Panc1 (cell line): ENCODE measurements around the gene MYBPC3.

ENCODE experiments used
- POLR2AphosphoS5 ChIP-seq: IDR thresholded peaks from 2 replicates; pipeline ENCODE4 v1.6.1; 2012; ENCODE audit warnings: mild to moderate bottlenecking, low read depth, low read length, moderate library complexity
- SIN3A ChIP-seq: IDR thresholded peaks from 2 replicates; pipeline ENCODE4 v1.6.1; 2012; ENCODE audit warnings: low read depth, mild to moderate bottlenecking, low read length, moderate library complexity, borderline replicate concordance; ENCODE audit not compliant: insufficient read depth
- TF ChIP-seq, protein P1 (sequence below): fragments of 450-650 bp; IDR thresholded peaks from 2 replicates; pipeline ENCODE4 v1.5.1; 2017; ENCODE audit warnings: mild to moderate bottlenecking
- TF ChIP-seq, protein P2 (sequence below), 2 experiments: IDR thresholded peaks; 2 replicates each; pipeline ENCODE4 v1.6.1; 2011 to 2012; ENCODE audit warnings: low read depth in 2 of 2, control low read depth in 1 of 2, low read length in 1 of 2, mild to moderate bottlenecking in 1 of 2, moderate library complexity in 1 of 2; ENCODE audit not compliant: insufficient read depth in 1 of 2

DNA sequence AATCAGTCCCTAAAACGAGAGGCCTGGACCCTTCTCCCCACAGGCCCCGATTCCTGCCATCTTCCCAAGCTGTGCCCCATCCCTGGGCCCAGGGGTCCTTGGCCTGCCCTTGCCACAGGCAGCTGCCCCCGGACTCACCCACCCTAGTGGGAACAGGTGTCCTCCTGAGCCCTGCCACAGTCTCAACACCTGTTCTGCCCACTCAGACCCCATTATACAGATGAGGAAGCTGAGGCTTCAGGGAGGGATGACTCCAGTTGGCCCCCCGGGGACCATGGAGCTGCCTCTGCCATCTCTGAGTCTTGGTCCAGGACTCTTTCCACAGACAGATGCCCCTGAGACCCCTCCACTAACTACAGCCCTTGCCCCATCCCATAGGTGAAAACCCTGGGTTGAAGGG is 15.9 kb downstream of the MYBPC3 start:
- TF ChIP-seq, protein P1, sequence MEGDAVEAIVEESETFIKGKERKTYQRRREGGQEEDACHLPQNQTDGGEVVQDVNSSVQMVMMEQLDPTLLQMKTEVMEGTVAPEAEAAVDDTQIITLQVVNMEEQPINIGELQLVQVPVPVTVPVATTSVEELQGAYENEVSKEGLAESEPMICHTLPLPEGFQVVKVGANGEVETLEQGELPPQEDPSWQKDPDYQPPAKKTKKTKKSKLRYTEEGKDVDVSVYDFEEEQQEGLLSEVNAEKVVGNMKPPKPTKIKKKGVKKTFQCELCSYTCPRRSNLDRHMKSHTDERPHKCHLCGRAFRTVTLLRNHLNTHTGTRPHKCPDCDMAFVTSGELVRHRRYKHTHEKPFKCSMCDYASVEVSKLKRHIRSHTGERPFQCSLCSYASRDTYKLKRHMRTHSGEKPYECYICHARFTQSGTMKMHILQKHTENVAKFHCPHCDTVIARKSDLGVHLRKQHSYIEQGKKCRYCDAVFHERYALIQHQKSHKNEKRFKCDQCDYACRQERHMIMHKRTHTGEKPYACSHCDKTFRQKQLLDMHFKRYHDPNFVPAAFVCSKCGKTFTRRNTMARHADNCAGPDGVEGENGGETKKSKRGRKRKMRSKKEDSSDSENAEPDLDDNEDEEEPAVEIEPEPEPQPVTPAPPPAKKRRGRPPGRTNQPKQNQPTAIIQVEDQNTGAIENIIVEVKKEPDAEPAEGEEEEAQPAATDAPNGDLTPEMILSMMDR: no peak
- TF ChIP-seq SIN3A: no peak
- no peak for TF ChIP-seq POLR2AphosphoS5
- TF ChIP-seq, protein P2, sequence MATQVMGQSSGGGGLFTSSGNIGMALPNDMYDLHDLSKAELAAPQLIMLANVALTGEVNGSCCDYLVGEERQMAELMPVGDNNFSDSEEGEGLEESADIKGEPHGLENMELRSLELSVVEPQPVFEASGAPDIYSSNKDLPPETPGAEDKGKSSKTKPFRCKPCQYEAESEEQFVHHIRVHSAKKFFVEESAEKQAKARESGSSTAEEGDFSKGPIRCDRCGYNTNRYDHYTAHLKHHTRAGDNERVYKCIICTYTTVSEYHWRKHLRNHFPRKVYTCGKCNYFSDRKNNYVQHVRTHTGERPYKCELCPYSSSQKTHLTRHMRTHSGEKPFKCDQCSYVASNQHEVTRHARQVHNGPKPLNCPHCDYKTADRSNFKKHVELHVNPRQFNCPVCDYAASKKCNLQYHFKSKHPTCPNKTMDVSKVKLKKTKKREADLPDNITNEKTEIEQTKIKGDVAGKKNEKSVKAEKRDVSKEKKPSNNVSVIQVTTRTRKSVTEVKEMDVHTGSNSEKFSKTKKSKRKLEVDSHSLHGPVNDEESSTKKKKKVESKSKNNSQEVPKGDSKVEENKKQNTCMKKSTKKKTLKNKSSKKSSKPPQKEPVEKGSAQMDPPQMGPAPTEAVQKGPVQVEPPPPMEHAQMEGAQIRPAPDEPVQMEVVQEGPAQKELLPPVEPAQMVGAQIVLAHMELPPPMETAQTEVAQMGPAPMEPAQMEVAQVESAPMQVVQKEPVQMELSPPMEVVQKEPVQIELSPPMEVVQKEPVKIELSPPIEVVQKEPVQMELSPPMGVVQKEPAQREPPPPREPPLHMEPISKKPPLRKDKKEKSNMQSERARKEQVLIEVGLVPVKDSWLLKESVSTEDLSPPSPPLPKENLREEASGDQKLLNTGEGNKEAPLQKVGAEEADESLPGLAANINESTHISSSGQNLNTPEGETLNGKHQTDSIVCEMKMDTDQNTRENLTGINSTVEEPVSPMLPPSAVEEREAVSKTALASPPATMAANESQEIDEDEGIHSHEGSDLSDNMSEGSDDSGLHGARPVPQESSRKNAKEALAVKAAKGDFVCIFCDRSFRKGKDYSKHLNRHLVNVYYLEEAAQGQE (IDR thresholded peaks at IDR 0.05; ENCODE audit: insufficient read depth in 1 of 2, low read depth in 2 of 2, low read length in 1 of 2): no peak
